ENCODE measurements around the gene KRT4.
A peak's percentile ranks its signal among the peaks of the same experiment; 100 is the strongest.

Gene KRT4

DNA sequence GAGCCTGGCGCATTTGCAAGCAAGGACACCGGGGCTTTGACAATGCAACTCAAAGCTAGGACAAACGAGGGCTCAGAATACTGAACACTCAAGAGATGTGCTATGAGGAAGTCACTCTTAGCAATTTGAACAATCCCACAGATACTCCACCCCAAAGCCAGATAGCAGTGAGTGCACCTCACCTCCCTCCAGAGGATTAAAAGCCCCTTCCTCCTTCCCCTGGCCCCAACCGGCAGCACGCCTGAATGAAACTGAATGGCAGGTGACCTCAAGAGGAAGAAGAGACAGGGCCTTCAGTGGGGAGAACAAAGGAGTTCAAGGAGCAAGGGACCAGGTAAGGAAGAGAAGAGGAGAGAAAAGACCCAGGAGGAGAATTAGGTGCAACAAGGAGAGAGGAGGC, 36.8 kb upstream of the KRT4 start:
- H3K4me1 ChIP-seq (ENCODE audit: control insufficient read depth in 2 of 2, insufficient read depth in 1 of 2, low read depth in 1 of 2, low read length in 2 of 2) = peaks cover 0 to 7% of the 10 kb centered on the region in 2 donors
- H4K8ac ChIP-seq (ENCODE audit: low read depth, low read length) = no peak overlapping the region
- DNase-seq (ENCODE audit: low spot score) = no peak
- H3K27me3 ChIP-seq (ENCODE audit: control insufficient read depth in 3 of 3, insufficient read depth in 3 of 3, low read depth in 1 of 3, low read length in 3 of 3) = peaks cover 0 to 5% (median 0%) of the 10 kb centered on the region in 3 experiments
- no peak overlapping the region for H2AK5ac ChIP-seq (ENCODE audit: low read depth, low read length)
- H3K36me3 ChIP-seq (replicated peaks in 1 of 2; ENCODE audit: control insufficient read depth in 2 of 2, insufficient read depth in 2 of 2, low read length in 2 of 2) = no peaks in the 10 kb centered on the region
- H2BK5ac ChIP-seq (ENCODE audit: low read length) = no peak overlapping the region
- H3K79me1 ChIP-seq (ENCODE audit: low read depth, low read length) = no peaks in the 10 kb centered on the region
- WGBS, 2 donors (ENCODE audit: extremely low coverage in 2 of 2, insufficient read length in 2 of 2, insufficient replicate concordance in 1 of 2) = no CpG with 5 or more reads among the region's 5 CpGs
- H3K4me3 ChIP-seq (ENCODE audit: low read length in 2 of 2) = no peak overlapping the region
- H2BK15ac ChIP-seq (ENCODE audit: low read length) = no peak overlapping the region
- H2AFZ ChIP-seq (ENCODE audit: low read length) = no peak overlapping the region
- no peak overlapping the region for H3K14ac ChIP-seq (ENCODE audit: low read length)
- no peak overlapping the region for H3K4me2 ChIP-seq (ENCODE audit: insufficient read depth, low read length, poor library complexity, severe bottlenecking)
- no peak overlapping the region for H3K23ac ChIP-seq (ENCODE audit: low read depth, low read length, poor library complexity)
- H3K27ac ChIP-seq (replicated peaks; ENCODE audit: low read length) = no peak overlapping the region
- no peak overlapping the region for H3K9ac ChIP-seq (ENCODE audit: low read depth, low read length, poor library complexity)
- no peak overlapping the region for H3K4ac ChIP-seq (ENCODE audit: low read length)
- H3K9me3 ChIP-seq (replicated peaks in 1 of 2; ENCODE audit: control insufficient read depth in 2 of 2, insufficient read depth in 1 of 2, low read depth in 1 of 2, low read length in 2 of 2) = no peaks in the 10 kb centered on the region
- no peak overlapping the region for H4K91ac ChIP-seq (ENCODE audit: low read depth, low read length, poor library complexity)
- no peak overlapping the region for H2BK12ac ChIP-seq (ENCODE audit: low read length)
- no peak overlapping the region for H2BK120ac ChIP-seq (ENCODE audit: low read depth, low read length)
- no peak overlapping the region for H3K18ac ChIP-seq (ENCODE audit: low read length)

DNA sequence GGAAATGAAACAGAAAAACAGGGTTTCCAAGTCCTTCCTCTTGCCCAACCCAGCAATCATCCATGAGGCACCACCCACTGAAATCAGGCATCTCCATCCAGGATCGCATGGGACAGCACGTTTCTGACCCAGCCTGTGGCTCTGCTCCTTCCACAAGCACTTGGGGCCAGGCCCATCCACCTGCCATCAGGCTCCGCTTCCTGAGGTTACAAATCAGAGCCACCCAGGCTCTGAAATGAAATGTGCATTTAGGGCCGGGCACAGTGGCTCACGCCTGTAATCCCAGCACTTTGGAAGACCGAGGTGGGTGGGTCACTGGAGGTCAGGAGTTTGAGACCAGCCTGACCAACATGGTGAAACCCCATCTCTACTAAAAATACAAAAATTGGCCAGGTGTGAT, 35.6 kb upstream of the KRT4 start:
- H3K14ac ChIP-seq (ENCODE audit: low read length) = no peak overlapping the region
- H3K18ac ChIP-seq (ENCODE audit: low read length) = no peak overlapping the region
- no peak overlapping the region for H4K91ac ChIP-seq (ENCODE audit: low read depth, low read length, poor library complexity)
- H2AFZ ChIP-seq (ENCODE audit: low read length) = no peak overlapping the region
- peaks cover under 1% of the 10 kb centered on the region for H3K79me1 ChIP-seq (ENCODE audit: low read depth, low read length)
- H3K36me3 ChIP-seq (replicated peaks in 1 of 2; ENCODE audit: control insufficient read depth in 2 of 2, insufficient read depth in 2 of 2, low read length in 2 of 2) = no peaks in the 10 kb centered on the region
- H2AK5ac ChIP-seq (ENCODE audit: low read depth, low read length) = no peak overlapping the region
- H4K8ac ChIP-seq (ENCODE audit: low read depth, low read length) = peak overlapping the region; percentile 23
- no peak overlapping the region for H3K27ac ChIP-seq (replicated peaks; ENCODE audit: low read length)
- H3K4me2 ChIP-seq (ENCODE audit: insufficient read depth, low read length, poor library complexity, severe bottlenecking) = no peak overlapping the region
- no peak overlapping the region for H3K23ac ChIP-seq (ENCODE audit: low read depth, low read length, poor library complexity)
- H3K27me3 ChIP-seq (ENCODE audit: control insufficient read depth in 3 of 3, insufficient read depth in 3 of 3, low read depth in 1 of 3, low read length in 3 of 3) = peaks cover 0 to 5% (median 0%) of the 10 kb centered on the region in 3 experiments
- no CpG with 5 or more reads among the region's 6 CpGs for WGBS, 2 donors (ENCODE audit: extremely low coverage in 2 of 2, insufficient read length in 2 of 2, insufficient replicate concordance in 1 of 2)
- peaks cover 0 to 7% of the 10 kb centered on the region in 2 donors for H3K4me1 ChIP-seq (ENCODE audit: control insufficient read depth in 2 of 2, insufficient read depth in 1 of 2, low read depth in 1 of 2, low read length in 2 of 2)
- no peak overlapping the region for H2BK5ac ChIP-seq (ENCODE audit: low read length)
- no peak overlapping the region for H3K9ac ChIP-seq (ENCODE audit: low read depth, low read length, poor library complexity)
- no peak for DNase-seq (ENCODE audit: low spot score)
- no peaks in the 10 kb centered on the region for H3K9me3 ChIP-seq (replicated peaks in 1 of 2; ENCODE audit: control insufficient read depth in 2 of 2, insufficient read depth in 1 of 2, low read depth in 1 of 2, low read length in 2 of 2)
- H3K4me3 ChIP-seq (ENCODE audit: low read length in 2 of 2) = no peak overlapping the region
- H2BK12ac ChIP-seq (ENCODE audit: low read length) = no peak overlapping the region
- no peak overlapping the region for H2BK120ac ChIP-seq (ENCODE audit: low read depth, low read length)
- no peak overlapping the region for H3K4ac ChIP-seq (ENCODE audit: low read length)
- H2BK15ac ChIP-seq (ENCODE audit: low read length) = no peak overlapping the region

DNA sequence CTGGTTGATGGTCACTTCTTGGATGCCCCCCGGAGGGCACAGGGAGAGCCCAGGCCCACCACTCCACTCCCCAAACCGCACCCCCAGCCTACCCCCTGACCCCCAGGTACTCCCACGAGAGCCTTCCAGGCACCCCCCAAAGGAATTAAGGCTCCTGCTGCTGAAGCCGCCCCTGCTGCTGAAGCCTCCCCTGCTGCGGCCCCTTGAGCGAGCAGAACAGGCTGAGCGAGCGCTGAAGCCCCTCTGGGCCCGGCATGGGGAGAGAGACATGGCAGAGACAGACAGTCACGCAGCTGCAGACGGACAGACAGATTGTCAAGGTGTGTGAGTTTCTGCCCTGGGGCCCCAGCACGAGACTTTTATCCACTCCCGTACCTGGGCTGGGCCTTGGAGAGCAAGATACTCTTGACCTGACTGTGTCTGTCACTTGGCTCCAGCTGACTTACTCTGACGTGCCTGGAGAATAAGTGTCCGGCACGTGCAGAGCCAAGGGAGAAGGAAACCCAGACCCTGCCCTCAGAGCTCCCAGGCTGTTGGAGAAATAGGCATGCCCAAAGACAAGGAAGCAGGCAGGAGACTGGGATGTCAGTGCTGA, 34.8 kb upstream of the KRT4 start, which contains the start of gene KRT78:
TSS of gene KRT78 (minus strand) at position 334 of the 595 bp plus-strand sequence. CDS start at position 270, 64 bp downstream.
- H4K8ac ChIP-seq (ENCODE audit: low read depth, low read length) = peak within 1 kb of the TSS; percentile 23

DNA sequence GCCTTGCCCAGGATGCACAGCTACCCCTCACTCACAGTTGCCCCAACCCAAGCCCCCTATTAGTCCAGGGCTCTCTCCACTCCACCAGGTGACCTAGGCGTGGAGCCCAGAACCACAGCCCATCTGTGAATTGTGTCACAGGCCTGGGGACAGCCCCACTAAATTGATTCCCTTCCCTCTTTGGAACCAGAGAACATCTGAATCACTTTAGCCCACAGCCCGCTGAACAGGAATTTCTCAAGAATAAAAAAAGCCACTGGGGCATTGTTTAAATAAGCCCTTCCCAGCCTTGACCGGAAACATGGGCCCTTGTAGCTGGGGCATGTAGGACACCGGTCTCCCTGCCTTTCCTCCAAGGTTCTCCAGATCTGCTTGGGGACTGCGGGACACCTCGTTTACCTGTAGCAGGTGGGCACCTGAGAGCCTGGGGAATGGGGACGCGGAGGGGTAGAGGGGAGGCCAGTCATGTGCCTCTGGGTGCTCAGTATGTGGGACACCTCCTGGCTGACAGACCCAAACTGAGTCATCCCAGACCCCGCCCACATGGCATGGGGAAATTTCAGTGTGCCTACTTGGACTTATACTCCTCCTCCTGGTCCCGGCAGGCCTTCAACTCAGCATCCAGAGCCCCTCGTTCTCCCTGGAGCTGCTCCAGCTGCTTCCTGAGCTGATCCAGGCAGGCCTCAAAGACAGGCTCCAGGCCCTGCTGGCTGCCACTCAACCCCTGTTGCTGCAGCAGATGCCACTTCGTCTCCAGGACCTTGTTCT, 33.6 kb upstream of the KRT4 start:
- no peak overlapping the region for H4K91ac ChIP-seq (ENCODE audit: low read depth, low read length, poor library complexity)
- no peaks in the 10 kb centered on the region for H3K9me3 ChIP-seq (replicated peaks in 1 of 2; ENCODE audit: control insufficient read depth in 2 of 2, insufficient read depth in 1 of 2, low read depth in 1 of 2, low read length in 2 of 2)
- H4K8ac ChIP-seq (ENCODE audit: low read depth, low read length) = no peak overlapping the region
- no peak overlapping the region for H2AFZ ChIP-seq (ENCODE audit: low read length)
- H2BK12ac ChIP-seq (ENCODE audit: low read length) = no peak overlapping the region
- H2BK5ac ChIP-seq (ENCODE audit: low read length) = no peak overlapping the region
- no peak overlapping the region for H2BK15ac ChIP-seq (ENCODE audit: low read length)
- peaks cover 0 to 5% (median 0%) of the 10 kb centered on the region in 3 experiments for H3K27me3 ChIP-seq (ENCODE audit: control insufficient read depth in 3 of 3, insufficient read depth in 3 of 3, low read depth in 1 of 3, low read length in 3 of 3)
- no peak overlapping the region for H3K4ac ChIP-seq (ENCODE audit: low read length)
- no peak overlapping the region for H3K4me2 ChIP-seq (ENCODE audit: insufficient read depth, low read length, poor library complexity, severe bottlenecking)
- H3K79me1 ChIP-seq (ENCODE audit: low read depth, low read length) = peaks cover 2% of the 10 kb centered on the region
- no peak overlapping the region for H2BK120ac ChIP-seq (ENCODE audit: low read depth, low read length)
- no peak overlapping the region for H2AK5ac ChIP-seq (ENCODE audit: low read depth, low read length)
- peaks cover 0 to 7% of the 10 kb centered on the region in 2 donors for H3K4me1 ChIP-seq (ENCODE audit: control insufficient read depth in 2 of 2, insufficient read depth in 1 of 2, low read depth in 1 of 2, low read length in 2 of 2)
- no peaks in the 10 kb centered on the region for H3K36me3 ChIP-seq (replicated peaks in 1 of 2; ENCODE audit: control insufficient read depth in 2 of 2, insufficient read depth in 2 of 2, low read length in 2 of 2)
- H3K9ac ChIP-seq (ENCODE audit: low read depth, low read length, poor library complexity) = no peak overlapping the region
- no peak overlapping the region for H3K18ac ChIP-seq (ENCODE audit: low read length)
- H3K4me3 ChIP-seq (ENCODE audit: low read length in 2 of 2) = no peak overlapping the region
- H3K27ac ChIP-seq (replicated peaks; ENCODE audit: low read length) = no peak overlapping the region
- no peak for DNase-seq (ENCODE audit: low spot score)
- WGBS, 2 donors (ENCODE audit: extremely low coverage in 2 of 2, insufficient read length in 2 of 2, insufficient replicate concordance in 1 of 2) = no CpG with 5 or more reads among the region's 12 CpGs
- peak overlapping the region; percentile 50 for H3K23ac ChIP-seq (ENCODE audit: low read depth, low read length, poor library complexity)
- H3K14ac ChIP-seq (ENCODE audit: low read length) = no peak overlapping the region

More for the DNA sequence above, 34.8 kb upstream of the KRT4 start, which contains the start of gene KRT78:
- no peaks in the 10 kb centered on the region for H3K36me3 ChIP-seq (replicated peaks in 1 of 2; ENCODE audit: control insufficient read depth in 2 of 2, insufficient read depth in 2 of 2, low read length in 2 of 2)
- no peak for DNase-seq (ENCODE audit: low spot score)
- H2AFZ ChIP-seq (ENCODE audit: low read length) = no peak within 1 kb of the TSS
- no peak within 1 kb of the TSS for H3K9ac ChIP-seq (ENCODE audit: low read depth, low read length, poor library complexity)
- H2BK12ac ChIP-seq (ENCODE audit: low read length) = no peak within 1 kb of the TSS
- no peak within 1 kb of the TSS for H3K4me3 ChIP-seq (ENCODE audit: low read length in 2 of 2)
- H2BK5ac ChIP-seq (ENCODE audit: low read length) = peak within 1 kb of the TSS; percentile 84
- H3K27ac ChIP-seq (replicated peaks; ENCODE audit: low read length) = no peak within 1 kb of the TSS
- no peak within 1 kb of the TSS for H2AK5ac ChIP-seq (ENCODE audit: low read depth, low read length)
- H3K14ac ChIP-seq (ENCODE audit: low read length) = peak within 1 kb of the TSS; percentile 82
- peaks cover 0 to 5% (median 0%) of the 10 kb centered on the region in 3 experiments for H3K27me3 ChIP-seq (ENCODE audit: control insufficient read depth in 3 of 3, insufficient read depth in 3 of 3, low read depth in 1 of 3, low read length in 3 of 3)
- no peaks in the 10 kb centered on the region for H3K9me3 ChIP-seq (replicated peaks in 1 of 2; ENCODE audit: control insufficient read depth in 2 of 2, insufficient read depth in 1 of 2, low read depth in 1 of 2, low read length in 2 of 2)
- H3K4ac ChIP-seq (ENCODE audit: low read length) = no peak within 1 kb of the TSS
- H3K18ac ChIP-seq (ENCODE audit: low read length) = no peak within 1 kb of the TSS
- no peak within 1 kb of the TSS for H2BK120ac ChIP-seq (ENCODE audit: low read depth, low read length)
- peaks cover 2% of the 10 kb centered on the region for H3K79me1 ChIP-seq (ENCODE audit: low read depth, low read length)
- H2BK15ac ChIP-seq (ENCODE audit: low read length) = no peak within 1 kb of the TSS
- H4K91ac ChIP-seq (ENCODE audit: low read depth, low read length, poor library complexity) = no peak within 1 kb of the TSS
- no CpG with 5 or more reads among the region's 16 CpGs for WGBS, 2 donors (ENCODE audit: extremely low coverage in 2 of 2, insufficient read length in 2 of 2, insufficient replicate concordance in 1 of 2)
- H3K4me2 ChIP-seq (ENCODE audit: insufficient read depth, low read length, poor library complexity, severe bottlenecking) = no peak within 1 kb of the TSS
- peaks cover 0 to 7% of the 10 kb centered on the region in 2 donors for H3K4me1 ChIP-seq (ENCODE audit: control insufficient read depth in 2 of 2, insufficient read depth in 1 of 2, low read depth in 1 of 2, low read length in 2 of 2)
- peak within 1 kb of the TSS; percentile 50 for H3K23ac ChIP-seq (ENCODE audit: low read depth, low read length, poor library complexity)
